GM18867 (cell line): ENCODE data around the gene F2RL2.

Source experiments
- ATAC-seq: cut with Tn5 transposase; IDR thresholded peaks from one replicate; pipeline ENCODE4 v1.9.1; 2021; ENCODE audit warnings: mild to moderate bottlenecking, moderate library complexity; ENCODE audit not compliant: unreplicated experiment

F2RL2 gene

GRCh38 chr5:76622973-76623596 is at the start of gene F2RL2:
TSS of gene F2RL2 (minus strand) at chr5:76623403. CDS start at chr5:76623230, 173 bp downstream.
- no peak for ATAC-seq

GRCh38 chr5:76672242-76672641 is 49.0 kb upstream of the F2RL2 start:
- ATAC-seq, result no peak

- ATAC-seq, result no peak
Measured at GRCh38 chr5:76670508-76670907, 47.3 kb upstream of the F2RL2 start.

GRCh38 chr5:76669245-76669644 is 46.0 kb upstream of the F2RL2 start:
- no peak for ATAC-seq

- ATAC-seq, result no peak
Measured at GRCh38 chr5:76667495-76667894, 44.3 kb upstream of the F2RL2 start.

GRCh38 chr5:76664079-76664478 is 40.9 kb upstream of the F2RL2 start:
- no peak for ATAC-seq

DNA sequence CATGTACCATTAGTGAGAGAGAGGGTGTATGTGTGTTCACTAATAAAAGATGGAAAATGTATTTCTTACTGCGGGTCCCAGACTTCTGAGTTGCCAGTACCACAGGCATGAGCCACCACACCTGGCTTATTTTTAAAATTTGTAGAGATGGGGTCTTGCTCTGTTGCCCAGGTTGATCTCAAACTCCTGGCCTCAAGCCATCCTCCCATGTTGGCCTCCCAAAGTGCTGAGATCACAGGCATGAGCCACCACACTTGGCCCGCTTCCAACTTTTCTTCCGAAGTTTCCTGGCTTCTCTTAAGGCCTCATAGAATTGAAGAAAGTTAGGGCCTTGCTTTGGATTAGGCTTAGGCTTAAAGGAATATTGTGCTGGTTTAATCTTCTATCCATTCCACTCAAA is 40.4 kb upstream of the F2RL2 start:
- no peak for ATAC-seq

- ATAC-seq, result no peak
Measured at GRCh38 chr5:76662521-76662920, 39.3 kb upstream of the F2RL2 start.

GRCh38 chr5:76660360-76660759 is 37.2 kb upstream of the F2RL2 start:
- no peak for ATAC-seq

GRCh38 chr5:76657683-76658311 is 34.6 kb upstream of the F2RL2 start:
- ATAC-seq, result no peak

DNA sequence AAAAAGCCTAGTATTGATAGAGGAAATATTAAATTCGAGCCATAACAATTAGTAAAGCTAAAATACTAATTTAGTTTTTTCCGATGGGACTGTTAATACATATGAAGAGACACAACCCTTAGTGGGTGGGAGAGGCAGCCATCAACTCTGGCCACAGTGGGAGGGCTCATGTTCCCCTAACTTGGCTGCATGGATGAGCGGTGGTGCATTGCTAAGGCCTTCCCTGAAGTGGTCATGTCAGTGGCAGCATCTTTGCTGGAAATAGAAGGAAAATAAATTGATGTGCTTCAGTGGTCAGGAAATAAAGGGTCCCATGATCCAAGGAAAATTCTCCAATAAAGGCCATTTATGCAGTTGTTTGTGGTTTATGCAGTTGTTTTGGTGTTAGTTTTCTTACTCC is 33.9 kb upstream of the F2RL2 start:
- no peak for ATAC-seq

GRCh38 chr5:76652809-76653414 is 29.7 kb upstream of the F2RL2 start:
- ATAC-seq, result no peak

GRCh38 chr5:76649140-76649539 is 25.9 kb upstream of the F2RL2 start:
- ATAC-seq, result no peak

- ATAC-seq, result no peak
Measured at GRCh38 chr5:76643371-76643770, 20.2 kb upstream of the F2RL2 start.

DNA sequence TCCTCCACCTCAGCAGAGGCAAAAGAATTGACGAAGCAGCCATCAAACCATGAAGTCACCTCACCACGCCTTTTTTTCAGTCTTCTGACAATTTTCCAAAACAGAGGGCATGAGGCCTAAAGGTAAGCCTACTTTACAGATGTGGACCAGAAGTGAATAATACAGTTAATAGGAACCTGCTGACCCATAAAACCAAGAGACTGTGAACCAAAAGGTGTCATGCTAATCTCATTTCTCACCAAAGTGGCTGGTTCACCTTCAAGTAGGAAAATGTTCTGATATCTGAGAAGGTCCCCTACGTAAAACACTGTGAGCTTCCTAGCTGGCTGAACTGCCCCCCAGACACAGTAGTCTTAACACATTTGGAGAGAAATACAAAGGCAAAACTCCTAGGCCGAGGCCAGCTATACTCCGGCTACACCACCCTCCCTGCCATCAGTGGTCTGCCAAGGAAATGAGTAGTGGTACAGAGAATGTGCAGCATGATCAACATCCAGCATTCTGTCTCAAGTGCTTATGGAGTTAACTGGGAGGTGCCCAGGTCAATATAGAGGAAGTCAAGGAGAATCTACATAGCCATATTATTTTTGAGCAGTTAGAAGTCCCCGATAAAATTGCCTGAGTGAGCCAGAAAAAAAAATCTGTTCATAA is 19.3 kb upstream of the F2RL2 start:
- no peak for ATAC-seq

- ATAC-seq, result peak; percentile 41
Measured at GRCh38 chr5:76641514-76642120, 18.4 kb upstream of the F2RL2 start.

DNA sequence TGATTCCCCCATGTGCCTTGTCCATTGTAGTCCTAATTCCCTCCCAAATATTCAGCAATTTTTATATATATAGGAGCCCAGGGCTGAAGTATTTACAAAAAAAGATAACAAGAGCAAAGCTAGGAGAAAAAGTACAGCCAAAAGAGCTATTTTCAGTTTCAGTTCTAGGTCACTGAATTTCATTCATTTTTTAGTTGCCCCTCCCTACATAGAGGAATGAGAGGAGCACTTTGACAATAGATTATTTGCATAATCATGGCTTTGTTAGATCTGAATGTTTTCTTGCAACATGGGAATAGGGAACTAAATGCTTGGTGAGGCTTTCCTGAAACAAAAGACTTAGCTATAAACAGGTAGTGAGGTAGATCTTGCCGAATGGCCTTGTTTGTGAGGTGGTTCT is 15.3 kb upstream of the F2RL2 start:
- ATAC-seq, result no peak

DNA sequence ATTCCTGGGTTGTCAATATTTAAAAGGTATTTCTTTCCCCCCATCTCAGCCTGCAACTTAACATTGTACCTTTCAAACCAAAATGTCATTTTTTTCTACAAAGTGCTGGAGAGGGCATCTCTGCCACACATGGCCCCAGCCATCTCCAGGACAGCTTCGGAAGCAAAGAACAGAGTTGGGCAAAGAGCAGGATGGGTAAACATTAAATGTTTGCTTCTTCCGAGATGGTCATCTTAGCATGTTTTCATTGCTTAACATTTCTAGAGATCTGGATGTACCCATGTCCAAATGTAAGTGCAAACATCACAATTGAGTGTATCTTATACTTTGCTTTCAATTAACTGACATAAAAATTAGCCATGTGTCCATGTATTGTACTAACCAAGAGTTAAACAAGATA is 14.3 kb upstream of the F2RL2 start:
- no peak for ATAC-seq

DNA sequence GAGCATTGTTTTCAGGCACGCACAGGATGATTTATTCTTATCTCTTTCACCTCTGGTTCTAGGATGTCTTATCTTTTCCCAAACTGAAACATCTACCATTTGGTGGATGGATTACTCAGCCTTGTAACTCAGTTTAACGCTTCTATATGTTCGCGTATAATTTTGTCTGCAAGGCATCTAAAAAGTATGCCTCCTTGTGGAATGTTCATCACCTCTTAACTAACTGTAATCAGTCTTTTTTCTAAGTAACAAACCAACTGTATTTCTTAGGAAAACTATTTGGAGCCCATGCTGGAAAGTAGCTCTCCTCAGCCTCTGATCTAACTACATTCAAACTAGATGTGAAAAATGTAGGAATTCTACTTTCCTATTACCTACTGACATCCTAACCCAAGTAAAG is 11.5 kb upstream of the F2RL2 start:
- ATAC-seq, result no peak

- ATAC-seq, result no peak
Measured at GRCh38 chr5:76626738-76627137, 3.5 kb upstream of the F2RL2 start.

GRCh38 chr5:76625087-76625815 is 2.0 kb upstream of the F2RL2 start:
- ATAC-seq, result no peak
